ENCODE data around the gene MTRF1.

MTRF1 gene

GRCh38 chr13:41273831-41274441 is 10.6 kb upstream of the MTRF1 start:
- Histone ChIP-seq H4K20me1 (ENCODE audit: insufficient read depth, low read length) (no peaks in the 10 kb centered on the region), H3K9me3 (replicated peaks; ENCODE audit: insufficient read depth, low read length) (no peaks in the 10 kb centered on the region), H2AFZ (ENCODE audit: low read length) (no peak overlapping the region), H3K4me1 (ENCODE audit: low read length) (no peaks in the 10 kb centered on the region), H3K79me2 (ENCODE audit: low read length) (no peaks in the 10 kb centered on the region), H3F3A (ENCODE audit: insufficient read depth, low read length) (no peaks in the 10 kb centered on the region), H3K9me2 (replicated peaks; ENCODE audit: insufficient read depth, low read length) (no peaks in the 10 kb centered on the region), H3K9ac (ENCODE audit: low read length) (no peak overlapping the region), H3K27ac (ENCODE audit: low read length) (no peak overlapping the region), H3K27me3 (replicated peaks; ENCODE audit: insufficient read depth, low read length) (no peaks in the 10 kb centered on the region), H3K4me2 (ENCODE audit: low read depth, low read length) (no peak overlapping the region), H3K4me3 (ENCODE audit: low read length) (no peak overlapping the region), H3K36me3 (replicated peaks; ENCODE audit: insufficient read depth, low read length) (no peaks in the 10 kb centered on the region)
- no peak for DNase-seq
- no peak for TF ChIP-seq EZH2 (optimal IDR thresholded peaks at IDR 0.05; ENCODE audit: low read depth, low read length)
- no peak for TF ChIP-seq CTCF (IDR thresholded peaks at IDR 0.05; ENCODE audit: low read length)
- no peak for TF ChIP-seq EZH2phosphoT487 (IDR thresholded peaks at IDR 0.05; ENCODE audit: low read length)

- H3K9me3 ChIP-seq (replicated peaks; ENCODE audit: insufficient read depth, low read length): no peaks in the 10 kb centered on the region
- TF ChIP-seq EZH2 (optimal IDR thresholded peaks at IDR 0.05; ENCODE audit: low read depth, low read length): no peak
- TF ChIP-seq CTCF (IDR thresholded peaks at IDR 0.05; ENCODE audit: low read length): no peak
- TF ChIP-seq EZH2phosphoT487 (IDR thresholded peaks at IDR 0.05; ENCODE audit: low read length): no peak
- DNase-seq: no peak
- no peaks in the 10 kb centered on the region for H3K27me3 ChIP-seq (replicated peaks; ENCODE audit: insufficient read depth, low read length)
- no peaks in the 10 kb centered on the region for H3K9me2 ChIP-seq (replicated peaks; ENCODE audit: insufficient read depth, low read length)
- no peaks in the 10 kb centered on the region for H4K20me1 ChIP-seq (ENCODE audit: insufficient read depth, low read length)
- no peaks in the 10 kb centered on the region for H3F3A ChIP-seq (ENCODE audit: insufficient read depth, low read length)
- no peaks in the 10 kb centered on the region for H3K36me3 ChIP-seq (replicated peaks; ENCODE audit: insufficient read depth, low read length)
- no peaks in the 10 kb centered on the region for H3K79me2 ChIP-seq (ENCODE audit: low read length)
- H3K4me2 ChIP-seq (ENCODE audit: low read depth, low read length): no peak overlapping the region
- H3K4me3 ChIP-seq (ENCODE audit: low read length): no peak overlapping the region
- no peak overlapping the region for H2AFZ ChIP-seq (ENCODE audit: low read length)
- no peak overlapping the region for H3K27ac ChIP-seq (ENCODE audit: low read length)
- no peak overlapping the region for H3K9ac ChIP-seq (ENCODE audit: low read length)
- no peaks in the 10 kb centered on the region for H3K4me1 ChIP-seq (ENCODE audit: low read length)
Observed at GRCh38 chr13:41271456-41272285, 8.3 kb upstream of the MTRF1 start.

- TF ChIP-seq CTCF (IDR thresholded peaks at IDR 0.05; ENCODE audit: low read length) (no peak), EZH2 (optimal IDR thresholded peaks at IDR 0.05; ENCODE audit: low read depth, low read length) (no peak)
- H3K4me3 ChIP-seq (ENCODE audit: low read length): no peak overlapping the region
- H3K27ac ChIP-seq (ENCODE audit: low read length): no peak overlapping the region
- no peak for DNase-seq
- no peaks in the 10 kb centered on the region for H4K20me1 ChIP-seq (ENCODE audit: insufficient read depth, low read length)
- H3K9me3 ChIP-seq (replicated peaks; ENCODE audit: insufficient read depth, low read length): no peaks in the 10 kb centered on the region
- H3F3A ChIP-seq (ENCODE audit: insufficient read depth, low read length): no peaks in the 10 kb centered on the region
- H3K79me2 ChIP-seq (ENCODE audit: low read length): no peaks in the 10 kb centered on the region
- no peaks in the 10 kb centered on the region for H3K9me2 ChIP-seq (replicated peaks; ENCODE audit: insufficient read depth, low read length)
- H3K27me3 ChIP-seq (replicated peaks; ENCODE audit: insufficient read depth, low read length): no peaks in the 10 kb centered on the region
- no peak overlapping the region for H3K9ac ChIP-seq (ENCODE audit: low read length)
- no peak overlapping the region for H2AFZ ChIP-seq (ENCODE audit: low read length)
- H3K4me2 ChIP-seq (ENCODE audit: low read depth, low read length): no peak overlapping the region
- no peaks in the 10 kb centered on the region for H3K4me1 ChIP-seq (ENCODE audit: low read length)
- no peaks in the 10 kb centered on the region for H3K36me3 ChIP-seq (replicated peaks; ENCODE audit: insufficient read depth, low read length)
Observed at GRCh38 chr13:41268764-41269163, 5.4 kb upstream of the MTRF1 start.

Data from MM.1S (cell line).